ENCODE measurements around the gene LRP4. TPM values are rescaled to one million over a fixed set of nuclear protein-coding genes. Genes with fewer than 3 reads are reported as not detected.

Gene LRP4
- total and polyA plus RNA-seq, 2 donors (not counting 3 experiments of a cell fraction or from before 2014, with no cell fraction given) = 0.86 to 2.0 TPM

- H3K9me1 ChIP-seq (replicated peaks; ENCODE audit: control insufficient read depth, extremely low read depth, insufficient read depth, low read length) = no peaks in the 10 kb centered on the region
- H3K27ac ChIP-seq (ENCODE audit: insufficient read depth, low read depth, low read length) = no peak overlapping the region
- H3K27me3 ChIP-seq (ENCODE audit: control insufficient read depth in 2 of 2, insufficient read depth in 2 of 2, low read length in 2 of 2) = no peaks in the 10 kb centered on the region
- no TSS peak for BruUV-seq (replicated peaks)
- intact Hi-C loops (cut with micrococcal nuclease) = no loop called here
- H3K36me3 ChIP-seq (ENCODE audit: control insufficient read depth in 2 of 2, extremely low read depth in 1 of 2, insufficient read depth in 2 of 2, low read length in 2 of 2) = no peaks in the 10 kb centered on the region
- FAIRE-seq (no peak), DNase-seq (ENCODE audit: low read depth, low spot score) (no peak)
- H3K79me2 ChIP-seq (ENCODE audit: control insufficient read depth, insufficient read depth, low read length) = no peaks in the 10 kb centered on the region
- dilution Hi-C loops (cut with MboI; ENCODE audit: extremely low pct_ligation_motif_present, low sequenced_read_pairs) = no loop called here
- no peaks in the 10 kb centered on the region for H3K4me1 ChIP-seq (ENCODE audit: control insufficient read depth, extremely low read depth, insufficient read depth, low read length)
- no peak overlapping the region for H2AFZ ChIP-seq (ENCODE audit: low read depth, low read length)
- no peak overlapping the region for H3K4me3 ChIP-seq (replicated peaks in 1 of 3; ENCODE audit: insufficient read depth in 1 of 3, low read depth in 1 of 3, low read length in 3 of 3)
- H3K9ac ChIP-seq (replicated peaks; ENCODE audit: extremely low read depth, insufficient read depth, low read length) = no peak overlapping the region
- H4K20me1 ChIP-seq (replicated peaks; ENCODE audit: control insufficient read depth, extremely low read depth, insufficient read depth, low read length) = no peaks in the 10 kb centered on the region
- POLR2A ChIA-PET = no interaction called here
- no peak overlapping the region for H3K4me2 ChIP-seq (ENCODE audit: insufficient read depth, low read length)
- TF ChIP-seq JUN (IDR thresholded peaks at IDR 0.05; ENCODE audit: borderline replicate concordance, insufficient read depth, insufficient read length, low read depth) (no peak), CTCF (IDR thresholded peaks at IDR 0.05; ENCODE audit: extremely low read depth in 1 of 2, insufficient read depth in 1 of 2, low read depth in 1 of 2, low read length in 2 of 2) (no peak), EZH2 (IDR thresholded peaks at IDR 0.05; ENCODE audit: borderline replicate concordance, low read depth, low read length, severe bottlenecking) (no peak), POLR2AphosphoS5 (IDR thresholded peaks at IDR 0.05; ENCODE audit: insufficient read depth, low read depth, low read length) (no peak), MAX (IDR thresholded peaks at IDR 0.05; ENCODE audit: insufficient read depth, insufficient read length) (no peak), FOS (IDR thresholded peaks at IDR 0.05; ENCODE audit: borderline replicate concordance, insufficient read depth, low read length) (no peak), POLR2A (IDR thresholded peaks at IDR 0.05; ENCODE audit: low read depth, low read length) (no peak), MYC (IDR thresholded peaks at IDR 0.05; ENCODE audit: low read depth, low read length) (no peak), GATA2 (IDR thresholded peaks at IDR 0.05; ENCODE audit: insufficient read depth, insufficient read length, low read depth, low read length) (no peak)
- H3K9me3 ChIP-seq (replicated peaks; ENCODE audit: control insufficient read depth, insufficient read depth, low read length) = no peaks in the 10 kb centered on the region
- CTCF ChIA-PET = interaction anchor here (7.4 kb wide), 1 partner anchor 259 kb away, joined by 120 read pairs; no protein-coding TSS in a partner anchor
Observed at GRCh38 chr11:46894506-46894905, 23.8 kb downstream of the LRP4 start.
